CD4-positive, alpha-beta T cell treated with Interleukin-4 for 1 hour (primary cell): Measurements from ENCODE around the gene PHEX.

Source experiments
- DNase-seq, 2 donors: peaks; one replicate each; pipeline ENCODE4 v3.0.0-alpha.2; 2020 to 2022

PHEX gene

DNA sequence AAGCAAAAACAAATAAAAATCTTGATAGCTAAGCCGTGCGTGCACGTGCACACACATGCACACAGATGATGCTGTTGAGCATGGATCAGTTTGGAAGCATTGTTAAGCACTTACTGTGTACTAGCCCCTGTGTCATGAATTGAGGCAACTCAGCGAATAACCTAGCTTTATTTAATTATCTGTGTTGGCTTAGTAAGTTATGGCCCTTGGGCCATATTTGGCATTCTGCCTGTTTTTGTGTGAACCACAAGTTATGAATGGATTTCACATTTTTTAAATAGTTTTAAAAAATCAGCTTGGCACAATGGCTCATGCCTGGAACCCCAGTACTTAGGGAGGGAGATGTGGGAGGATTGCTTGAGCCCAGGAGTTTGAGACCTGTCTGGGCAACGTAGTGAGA is 126.9 kb downstream of the PHEX start:
- no peak for DNase-seq

DNA sequence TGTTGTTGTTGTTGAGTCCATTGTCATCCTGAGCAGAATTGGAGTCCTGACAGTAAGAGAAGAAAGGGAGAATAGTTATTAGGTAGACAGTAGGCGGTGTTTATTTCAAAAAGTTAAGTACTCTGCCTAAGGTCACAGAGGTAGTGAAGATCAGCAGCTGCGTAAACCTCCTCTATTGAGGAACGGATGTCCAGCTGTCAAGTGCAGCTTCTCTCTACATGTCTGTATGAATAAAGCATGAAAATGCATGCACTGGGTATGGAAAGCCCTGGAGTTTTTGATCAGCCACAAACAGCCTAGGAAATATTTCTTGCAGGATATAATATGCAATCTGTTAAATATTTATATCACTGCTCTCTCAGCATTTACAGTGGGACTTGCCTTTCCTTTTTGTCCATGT is 131.2 kb downstream of the PHEX start:
- no peak for DNase-seq

- no peak for DNase-seq
Measured at GRCh38 chrX:22164770-22165388, 132.8 kb downstream of the PHEX start.

DNA sequence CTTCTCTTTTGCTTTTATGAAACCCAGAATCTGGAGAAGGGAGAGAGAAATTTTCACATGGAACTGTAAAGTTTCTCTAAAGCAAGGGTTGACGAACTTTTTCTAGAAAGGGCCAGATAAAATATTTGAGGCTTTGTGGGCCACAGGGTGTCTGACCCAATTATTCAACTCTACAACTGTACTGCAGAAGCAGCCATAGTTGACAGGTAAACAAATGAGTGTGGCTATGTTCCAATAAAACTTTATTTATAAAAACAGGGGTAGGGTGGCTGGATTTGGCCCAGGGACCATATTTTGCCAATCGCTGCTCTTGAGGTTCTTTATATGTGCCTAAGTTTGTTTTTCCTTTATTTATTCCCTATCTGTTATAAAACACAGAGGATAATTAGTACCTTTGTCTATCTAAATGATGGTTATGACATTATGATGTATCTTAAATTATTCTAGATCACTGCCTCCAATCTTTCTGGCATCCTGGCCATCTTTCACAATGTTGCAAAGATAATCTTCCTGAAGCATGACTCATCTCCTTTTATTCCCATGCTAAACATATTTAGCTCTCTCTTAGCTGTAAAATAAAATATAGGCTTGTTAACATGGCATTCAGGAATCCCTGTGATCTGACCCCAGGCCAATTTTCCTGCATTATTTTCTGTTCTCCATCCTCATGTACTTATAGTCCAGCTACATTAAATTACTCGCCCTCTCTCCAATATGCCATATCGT is 133.8 kb downstream of the PHEX start:
- DNase-seq: no peak

- no peak for DNase-seq
Measured at GRCh38 chrX:22171287-22172060, 139.3 kb downstream of the PHEX start.

GRCh38 chrX:22173966-22174365 is 141.8 kb downstream of the PHEX start:
- DNase-seq: no peak

GRCh38 chrX:22177950-22178515 is 145.9 kb downstream of the PHEX start:
- DNase-seq: no peak

DNA sequence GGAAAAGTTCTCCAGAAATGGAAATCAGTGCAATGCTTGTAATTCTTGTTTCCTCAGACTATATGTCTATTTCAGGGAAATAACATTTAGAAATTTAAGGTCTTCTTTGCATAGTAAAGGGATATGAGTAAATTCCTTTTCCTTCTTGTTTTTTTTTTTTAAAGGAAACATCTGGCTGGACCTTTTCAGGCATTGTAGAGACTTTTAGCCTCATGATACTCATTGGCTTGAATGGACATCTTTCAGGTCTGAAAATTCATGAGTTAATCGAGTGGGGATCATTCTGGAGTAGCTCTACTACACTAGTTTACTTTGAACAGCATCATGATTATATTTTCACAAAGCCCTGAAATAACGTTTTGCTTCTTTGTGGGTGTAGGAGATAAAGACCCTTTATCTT is 152.0 kb downstream of the PHEX start:
- no peak for DNase-seq

- DNase-seq: no peak
Measured at GRCh38 chrX:22186165-22186564, 154.0 kb downstream of the PHEX start.

DNA sequence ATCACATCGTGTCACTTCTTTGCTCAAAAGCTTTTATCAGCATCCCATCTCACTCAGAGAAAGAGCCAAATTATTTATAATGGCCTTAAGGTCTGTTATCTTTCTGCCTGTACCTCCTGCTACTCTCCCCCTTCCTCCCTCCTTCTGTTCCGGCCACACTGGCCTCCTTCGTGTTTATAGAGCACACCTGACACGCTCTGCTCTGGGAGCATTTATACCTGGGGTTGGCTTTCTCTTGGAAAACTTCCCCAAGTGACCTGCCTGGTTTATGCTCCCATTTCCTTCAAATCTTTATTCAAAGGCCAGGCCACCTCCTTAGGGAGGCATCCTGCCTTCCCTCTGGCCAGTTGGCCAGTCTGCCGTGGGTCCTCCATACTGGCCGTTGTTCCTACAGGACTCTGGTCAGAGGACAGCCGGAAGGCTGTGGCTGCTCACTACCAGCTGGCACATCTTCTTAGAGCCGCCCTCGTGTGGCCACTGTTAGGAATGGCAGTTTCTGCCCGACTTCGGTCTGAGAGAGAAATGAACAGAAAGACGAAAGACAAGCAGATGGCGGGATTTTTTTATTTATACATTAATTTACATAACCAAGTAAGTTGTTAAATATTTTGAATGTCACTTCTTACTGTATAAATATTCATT is 160.4 kb downstream of the PHEX start:
- DNase-seq: peak; percentile 38 to 51

DNA sequence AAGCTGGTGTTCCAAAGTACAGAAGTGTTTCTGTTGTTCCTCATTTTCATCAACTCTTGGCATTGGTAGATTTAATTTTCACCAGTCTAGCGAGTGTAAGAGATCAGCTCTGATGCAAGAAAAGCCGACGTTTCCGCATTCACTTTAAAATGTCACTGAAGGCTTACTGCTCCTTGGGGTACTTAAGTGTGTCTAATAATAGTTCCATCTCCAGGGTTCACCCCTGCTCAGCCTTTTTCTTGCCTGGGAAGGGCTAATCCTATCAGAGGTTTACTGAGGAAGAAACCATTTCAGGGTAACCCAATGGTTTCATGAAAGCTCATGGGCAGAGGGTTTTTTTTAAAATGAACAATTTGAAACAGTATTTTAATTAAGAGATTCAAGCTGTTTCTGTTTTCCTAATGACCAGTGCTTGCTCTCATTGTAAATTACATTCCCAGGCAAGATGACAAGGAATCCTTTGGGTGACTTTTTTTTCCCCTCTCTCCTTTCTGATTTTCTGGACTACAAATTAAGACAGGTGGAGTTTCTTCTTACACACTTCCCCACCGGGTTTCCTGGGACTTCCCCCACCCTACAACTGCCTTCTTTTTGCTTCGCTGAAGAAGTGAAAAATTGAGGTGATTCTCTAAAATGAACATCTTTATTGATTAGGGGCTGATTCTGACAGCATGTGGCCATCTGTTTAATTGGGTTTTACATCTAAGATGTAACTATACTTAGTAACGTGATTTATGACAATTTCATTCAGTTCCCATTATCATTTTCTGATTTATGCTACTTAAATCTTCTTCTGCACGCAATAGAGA is 161.9 kb downstream of the PHEX start:
- DNase-seq: no peak

- no peak for DNase-seq
Measured at GRCh38 chrX:22194660-22194945, 162.5 kb downstream of the PHEX start.

GRCh38 chrX:22196149-22196548 is 164.0 kb downstream of the PHEX start:
- DNase-seq: no peak

DNA sequence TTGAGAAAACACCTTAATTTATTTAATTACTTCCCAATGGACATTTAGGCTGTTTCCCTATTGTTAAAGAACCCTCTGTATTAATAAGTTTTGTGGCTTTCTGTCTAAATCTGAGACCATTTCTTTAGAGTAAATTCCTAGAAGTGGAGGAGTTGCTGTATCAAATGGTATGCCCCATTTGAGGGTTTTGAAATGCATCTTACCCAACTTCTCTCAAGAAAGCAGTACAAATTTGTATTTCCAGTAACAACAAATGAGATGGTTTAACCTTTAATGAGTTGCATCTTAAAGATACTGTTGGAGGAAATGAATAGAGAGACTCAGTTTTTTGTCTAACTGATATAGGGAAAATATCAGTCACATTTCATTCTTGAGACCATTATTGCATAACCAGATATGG is 170.1 kb downstream of the PHEX start:
- DNase-seq: no peak

GRCh38 chrX:22203186-22203585 is 171.1 kb downstream of the PHEX start:
- no peak for DNase-seq

DNA sequence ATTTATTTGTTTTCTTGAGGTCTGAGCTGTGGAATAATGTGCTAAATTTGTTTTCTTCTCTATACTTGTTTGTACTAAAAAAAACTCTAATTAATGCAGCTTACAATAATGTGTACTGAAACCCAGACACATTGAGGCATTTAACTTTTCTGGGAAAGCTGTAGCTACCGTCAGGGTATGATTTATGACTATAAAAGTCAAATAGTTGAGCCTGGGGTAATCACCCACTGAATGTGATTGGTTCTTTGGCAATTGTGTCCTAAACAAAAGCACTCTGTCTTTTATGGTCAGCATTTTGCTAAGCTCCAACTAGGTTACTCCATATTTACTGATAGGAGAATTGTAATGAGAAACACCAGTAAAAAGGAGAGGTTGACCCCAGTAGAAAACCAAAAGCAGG is 174.7 kb downstream of the PHEX start:
- DNase-seq: no peak

DNA sequence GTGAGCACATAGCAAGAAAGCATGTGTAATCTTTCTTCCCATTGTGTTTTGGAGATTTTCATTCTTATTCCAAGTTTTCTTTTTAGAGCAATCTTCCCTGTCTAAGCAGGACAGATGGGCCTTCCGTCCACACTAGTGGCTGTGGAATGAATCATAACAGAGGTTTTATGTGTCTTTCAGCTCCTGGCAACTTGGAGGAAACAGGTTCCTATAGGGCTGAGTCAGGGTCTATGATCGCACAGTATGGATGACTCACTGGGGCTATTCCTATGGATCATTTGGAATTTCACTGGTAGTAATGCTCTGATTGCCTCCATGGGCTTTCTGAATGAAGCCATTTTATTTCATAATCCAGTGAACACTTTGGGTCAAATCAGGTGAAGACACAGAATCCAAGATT is 188.8 kb downstream of the PHEX start:
- DNase-seq: no peak

- no peak for DNase-seq
Measured at GRCh38 chrX:22234380-22234779, 202.3 kb downstream of the PHEX start.

- DNase-seq: no peak
Measured at GRCh38 chrX:22237479-22237878, 205.4 kb downstream of the PHEX start.

GRCh38 chrX:22246620-22247019 is 214.5 kb downstream of the PHEX start:
- DNase-seq: no peak

GRCh38 chrX:22247169-22247568 is 215.0 kb downstream of the PHEX start:
- no peak for DNase-seq

- no peak for DNase-seq
Measured at GRCh38 chrX:22248401-22248800, 216.3 kb downstream of the PHEX start.

- DNase-seq: no peak
Measured at GRCh38 chrX:22249371-22249770, 217.2 kb downstream of the PHEX start.
